IMR-90 (cell line): ENCODE data around the gene DEUP1. TPM values are rescaled to one million over a fixed set of nuclear protein-coding genes. Genes with fewer than 3 reads are reported as not detected.

Source experiments
- ATAC-seq: fragments of 200-7000 bp; cut with Tn5 transposase; 2 replicates; pipeline ENCODE4 v1.9.1; 2020; ENCODE audit warnings: low read depth, mild to moderate bottlenecking, moderate library complexity
- BruUV-seq: library from RNA; stranded (reverse); fragments of 400-500 nt; replicated peaks from 2 replicates; lab custom pipeline; 2021; lab: Mats Ljungman, UMichigan
- CTCF ChIA-PET: fragments of 300-600 bp; formaldehyde crosslinking; extraction: SDS; loops from one replicate; lab custom pipeline; 2021; ENCODE audit warnings: antibody characterized with exemption; lab: Yijun Ruan, JAX
- POLR2A ChIA-PET: fragments of 300-600 bp; sonication (Branson Sonifier 250); formaldehyde crosslinking; loops from one replicate; lab custom pipeline; 2022; ENCODE audit warnings: antibody characterized with exemption; ENCODE audit not compliant: unreplicated experiment; lab: Charles Lee
- DNase-seq: peaks from one replicate; pipeline ENCODE4 v3.0.0; 2013
- H2AFZ ChIP-seq: replicated peaks from 2 replicates; pipeline ENCODE3; 2013; ENCODE audit warnings: low read length, mild to moderate bottlenecking; ENCODE audit not compliant: poor library complexity
- H2AK5ac ChIP-seq: 2 replicates; pipeline ENCODE4 v1.6.1; 2013; ENCODE audit warnings: low read depth, low read length, inconsistent platforms
- H2AK9ac ChIP-seq: replicated peaks from 2 replicates; pipeline ENCODE3; 2013; ENCODE audit warnings: mild to moderate bottlenecking, low read depth, low read length, moderate library complexity; ENCODE audit not compliant: poor library complexity
- H2BK120ac ChIP-seq: 2 replicates; pipeline ENCODE4 v1.6.1; 2013; ENCODE audit warnings: low read depth, low read length, inconsistent platforms
- H2BK15ac ChIP-seq: 3 replicates; pipeline ENCODE4 v1.6.1; 2013; ENCODE audit warnings: low read depth, low read length, inconsistent platforms
- H2BK20ac ChIP-seq: 2 replicates; pipeline ENCODE4 v1.6.1; 2013; ENCODE audit warnings: low read depth, mild to moderate bottlenecking, inconsistent platforms, low read length, moderate library complexity
- H2BK5ac ChIP-seq: 2 replicates; pipeline ENCODE4 v1.6.1; 2013; ENCODE audit warnings: mild to moderate bottlenecking, low read depth, low read length, inconsistent platforms; ENCODE audit not compliant: poor library complexity, severe bottlenecking
- H3K14ac ChIP-seq: replicated peaks from 2 replicates; pipeline ENCODE4 v1.6.1; 2013; ENCODE audit warnings: low read depth, low read length, inconsistent platforms
- H3K18ac ChIP-seq: 2 replicates; pipeline ENCODE4 v1.6.1; 2013; ENCODE audit warnings: low read depth, low read length, control low read depth
- H3K23ac ChIP-seq: 2 replicates; pipeline ENCODE4 v1.6.1; 2013; ENCODE audit warnings: low read depth, low read length, inconsistent platforms
- H3K27ac ChIP-seq: 2 replicates; pipeline ENCODE4 v1.5.1; 2013; ENCODE audit warnings: mild to moderate bottlenecking, control low read depth, low read length; ENCODE audit not compliant: insufficient read depth
- H3K27me3 ChIP-seq: 2 replicates; pipeline ENCODE4 v1.6.1; 2013; ENCODE audit warnings: low read length; ENCODE audit not compliant: control insufficient read depth, insufficient read depth
- H3K36me3 ChIP-seq: 2 replicates; pipeline ENCODE4 v1.6.1; 2013; ENCODE audit warnings: low read length, mixed read lengths; ENCODE audit not compliant: control insufficient read depth, insufficient read depth
- H3K4ac ChIP-seq: 2 replicates; pipeline ENCODE4 v1.6.1; 2013; ENCODE audit warnings: low read depth, low read length, inconsistent platforms
- H3K4me1 ChIP-seq: 2 replicates; pipeline ENCODE4 v1.6.1; 2013; ENCODE audit warnings: low read length, mixed read lengths; ENCODE audit not compliant: control insufficient read depth, insufficient read depth
- H3K4me2 ChIP-seq: 2 replicates; pipeline ENCODE4 v1.6.1; 2013; ENCODE audit warnings: low read depth, mild to moderate bottlenecking, control low read depth, low read length, moderate library complexity
- H3K4me3 ChIP-seq: 2 replicates; pipeline ENCODE4 v1.5.1; 2013; ENCODE audit warnings: low read depth, mild to moderate bottlenecking, control low read depth, low read length, moderate library complexity; ENCODE audit not compliant: insufficient read depth
- H3K56ac ChIP-seq: 2 replicates; pipeline ENCODE4 v1.6.1; 2013; ENCODE audit warnings: low read length, inconsistent platforms; ENCODE audit not compliant: insufficient read depth; ENCODE audit errors: extremely low read depth
- H3K79me1 ChIP-seq, 2 experiments: 2 replicates each; pipeline ENCODE4 v1.6.1; 2013; ENCODE audit warnings: low read length in 2 of 2, inconsistent platforms in 1 of 2, low read depth in 1 of 2
- H3K9ac ChIP-seq: 2 replicates; pipeline ENCODE4 v1.6.1; 2013; ENCODE audit warnings: low read depth, low read length, control low read depth
- H3K9me1 ChIP-seq: 2 replicates; pipeline ENCODE4 v1.6.1; 2013; ENCODE audit warnings: low read length, inconsistent platforms; ENCODE audit not compliant: insufficient read depth
- H3K9me3 ChIP-seq: 2 replicates; pipeline ENCODE4 v1.6.1; 2013; ENCODE audit warnings: low read length; ENCODE audit not compliant: control insufficient read depth, insufficient read depth
- H4K20me1 ChIP-seq: 2 replicates; pipeline ENCODE4 v1.6.1; 2013; ENCODE audit warnings: low read length, inconsistent platforms; ENCODE audit not compliant: insufficient read depth
- H4K5ac ChIP-seq: 2 replicates; pipeline ENCODE4 v1.6.1; 2013; ENCODE audit warnings: mild to moderate bottlenecking, low read depth, low read length, control low read depth
- H4K8ac ChIP-seq, 2 experiments: 2 replicates each; pipeline ENCODE4 v1.6.1; 2013; ENCODE audit warnings: low read depth in 2 of 2, low read length in 2 of 2, control low read depth in 1 of 2, inconsistent platforms in 1 of 2
- H4K91ac ChIP-seq: 2 replicates; pipeline ENCODE4 v1.6.1; 2013; ENCODE audit warnings: low read depth, low read length, inconsistent platforms; ENCODE audit not compliant: insufficient read depth
- MAZ ChIP-seq: IDR thresholded peaks from 2 replicates; pipeline ENCODE4 v1.6.1; 2012; ENCODE audit warnings: low read depth, mild to moderate bottlenecking, low read length, improper control_type of control experiment, moderate library complexity, borderline replicate concordance
- NFE2L2 ChIP-seq: fragments of 150-350 bp; IDR thresholded peaks from 2 replicates; pipeline ENCODE4 v1.6.1; 2016; ENCODE audit warnings: low read depth, mild to moderate bottlenecking, low read length
- RCOR1 ChIP-seq: IDR thresholded peaks from 2 replicates; pipeline ENCODE4 v1.6.1; 2012; ENCODE audit warnings: mild to moderate bottlenecking, low read length, improper control_type of control experiment; ENCODE audit not compliant: insufficient replicate concordance
- WGBS, 2 experiments: methylation state at CpG; one replicate each; pipeline versions ENCODE4 v1.1.5 to v1.1.7; 2013; ENCODE audit warnings: missing lambda C conversion rate in 2 of 2; ENCODE audit not compliant: insufficient read length in 1 of 2; ENCODE audit errors: extremely low coverage in 2 of 2; 5-methylcytosine and 5-hydroxymethylcytosine counted together
- dilution Hi-C: fragments of 300-500 bp; cut with HindIII; formaldehyde crosslinking; loops from one replicate; pipeline ENCODE4 v1.14.3; 2018; ENCODE audit warnings: low sequenced_read_pairs; ENCODE audit not compliant: unreplicated experiment
- in situ Hi-C: fragments of 300-500 bp; cut with MboI; formaldehyde crosslinking; loops from 3 replicates; pipeline ENCODE4 v1.14.3; 2019; ENCODE audit warnings: low sequenced_read_pairs, inconsistent platforms, mixed read lengths
- intact Hi-C: fragments of 100-400 bp; cut with micrococcal nuclease; formaldehyde crosslinking; loops from 2 replicates; pipeline ENCODE4 v1.10.0; 2022
- polyA plus RNA-seq, 3 experiments: library from polyadenylated mRNA; depleted of rRNA; stranded (reverse); fragments of >200 nt; gene quantifications; 2 replicates each; pipeline ENCODE4 v1.2.3, GENCODE V29; 2012; ENCODE audit warnings: low replicate concordance in 1 of 3
- total RNA-seq: library from RNA; depleted of rRNA; stranded (reverse); fragments of >200 nt; gene quantifications from 2 replicates; pipeline ENCODE4 v1.2.3, GENCODE V29; 2012

Gene DEUP1
- total and polyA plus RNA-seq, 2 of the 4 experiments (the other 2 are of a cell fraction), result not detected

DNA sequence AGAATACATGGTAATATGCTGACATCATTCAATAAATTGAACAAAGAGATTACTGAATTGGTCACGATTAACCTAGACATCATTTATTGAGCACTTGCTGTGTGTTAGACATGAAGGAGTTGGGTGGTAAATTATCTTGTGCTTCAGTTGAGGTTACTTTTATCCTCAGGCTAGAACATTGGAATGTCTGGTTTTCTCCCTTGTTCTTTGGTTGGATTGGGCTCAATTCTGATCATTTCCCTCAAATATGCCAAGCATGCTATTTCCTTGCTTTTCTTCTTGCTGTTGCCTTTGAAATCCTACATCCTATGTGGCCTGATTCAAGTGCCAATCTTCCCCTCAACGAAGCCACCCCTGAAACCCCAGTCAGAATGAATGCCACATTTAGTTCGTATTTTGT lies 65.8 kb downstream of the DEUP1 start:
- no peak overlapping the region for H2BK5ac ChIP-seq
- H3K27ac ChIP-seq, result no peak overlapping the region
- H4K8ac ChIP-seq, result no peak overlapping the region
- no peak overlapping the region for H2AK5ac ChIP-seq
- H3K23ac ChIP-seq, result no peak overlapping the region
- H2BK20ac ChIP-seq, result no peak overlapping the region
- in situ Hi-C loops, result no loop called here
- H3K18ac ChIP-seq, result no peak overlapping the region
- H3K56ac ChIP-seq, result no peak overlapping the region
- H4K91ac ChIP-seq, result no peak overlapping the region
- no peak for DNase-seq
- H2AFZ ChIP-seq, result no peak overlapping the region
- no peak overlapping the region for H3K9ac ChIP-seq
- H4K5ac ChIP-seq, result no peak overlapping the region
- no peak overlapping the region for H3K4me2 ChIP-seq
- dilution Hi-C loops, result no loop called here
- H3K79me1 ChIP-seq, result no peaks in the 10 kb centered on the region
- H3K9me1 ChIP-seq, result no peaks in the 10 kb centered on the region
- TF ChIP-seq MAZ (no peak), RCOR1 (no peak), NFE2L2 (no peak)
- no peaks in the 10 kb centered on the region for H3K4me1 ChIP-seq
- no peak overlapping the region for H3K4ac ChIP-seq
- H3K9me3 ChIP-seq, result no peaks in the 10 kb centered on the region
- BruUV-seq, result no TSS peak
- ChIA-PET POLR2A (no interaction called here), CTCF (no interaction called here)
- no peaks in the 10 kb centered on the region for H3K36me3 ChIP-seq
- H2AK9ac ChIP-seq, result no peak overlapping the region
- WGBS, 2 experiments, result 20% methylated on average over 1 of the region's 3 CpGs; no CpG with 5 or more reads in 1 of the 2 experiments
- no peaks in the 10 kb centered on the region for H4K20me1 ChIP-seq
- H3K14ac ChIP-seq, result no peak overlapping the region
- no peak overlapping the region for H3K4me3 ChIP-seq
- no peak overlapping the region for H2BK120ac ChIP-seq
- ATAC-seq, result no peak
- H2BK15ac ChIP-seq, result no peak overlapping the region
- no peaks in the 10 kb centered on the region for H3K27me3 ChIP-seq
- intact Hi-C loops, result no loop called here
